Measurements from ENCODE around the gene CREB5. TPM values are rescaled to one million over a fixed set of nuclear protein-coding genes. Genes with fewer than 3 reads are reported as not detected.

Gene CREB5
- total RNA-seq, 1 experiment from 2014 or later, result 2.1 TPM

DNA sequence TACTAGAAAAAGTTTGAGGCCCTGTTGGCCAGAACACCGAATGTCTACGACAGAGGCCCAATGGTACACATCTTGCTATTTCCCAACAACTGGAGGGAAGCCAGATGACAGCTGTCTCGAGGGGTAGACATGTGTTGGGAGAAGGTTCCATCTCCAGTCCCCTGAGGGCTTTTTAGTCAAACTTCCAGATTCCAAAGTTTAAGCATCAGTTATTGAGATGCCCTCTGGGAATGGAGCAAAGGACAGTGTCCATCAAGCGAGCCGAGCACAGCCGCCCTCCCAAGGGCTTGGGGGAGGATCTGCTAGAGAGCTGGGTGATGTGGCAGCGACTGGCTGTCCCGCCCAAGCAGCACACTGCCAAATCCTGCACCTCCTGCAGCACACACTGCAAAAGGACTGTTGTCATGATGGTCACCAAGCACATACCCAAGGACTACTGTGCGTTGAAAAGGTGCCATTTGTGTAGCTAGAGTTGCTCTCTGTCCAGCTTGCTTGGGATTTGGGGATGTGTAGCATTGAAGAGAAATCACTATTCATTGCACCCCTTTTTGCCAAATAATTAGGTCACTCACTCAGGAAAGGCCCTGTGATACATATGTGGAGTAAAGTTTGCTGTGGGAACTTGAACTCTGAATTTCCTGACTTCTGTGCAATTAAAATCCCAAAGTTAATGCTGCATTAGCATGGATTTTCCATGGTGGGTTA, 381.2 kb downstream of the CREB5 start:
- no peaks in the 10 kb centered on the region for H3K79me2 ChIP-seq (ENCODE audit: low read depth)
- no peak overlapping the region for H2AFZ ChIP-seq
- BruUV-seq (replicated peaks), result no TSS peak
- H4K20me1 ChIP-seq (ENCODE audit: insufficient read depth), result no peaks in the 10 kb centered on the region
- no peak for DNase-seq
- H3K4me3 ChIP-seq, result no peak overlapping the region
- intact Hi-C loops (cut with micrococcal nuclease; ENCODE audit: unreplicated experiment), result no loop called here
- H3K27ac ChIP-seq, result no peak overlapping the region
- no peaks in the 10 kb centered on the region for H3K4me1 ChIP-seq (replicated peaks; ENCODE audit: insufficient read depth)
- ChIA-PET CTCF (no interaction called here), POLR2A (ENCODE audit: unreplicated experiment) (no interaction called here)
- TF ChIP-seq EZH2 (IDR thresholded peaks at IDR 0.05; ENCODE audit: low read depth), result no peak
- TF ChIP-seq, protein P1, sequence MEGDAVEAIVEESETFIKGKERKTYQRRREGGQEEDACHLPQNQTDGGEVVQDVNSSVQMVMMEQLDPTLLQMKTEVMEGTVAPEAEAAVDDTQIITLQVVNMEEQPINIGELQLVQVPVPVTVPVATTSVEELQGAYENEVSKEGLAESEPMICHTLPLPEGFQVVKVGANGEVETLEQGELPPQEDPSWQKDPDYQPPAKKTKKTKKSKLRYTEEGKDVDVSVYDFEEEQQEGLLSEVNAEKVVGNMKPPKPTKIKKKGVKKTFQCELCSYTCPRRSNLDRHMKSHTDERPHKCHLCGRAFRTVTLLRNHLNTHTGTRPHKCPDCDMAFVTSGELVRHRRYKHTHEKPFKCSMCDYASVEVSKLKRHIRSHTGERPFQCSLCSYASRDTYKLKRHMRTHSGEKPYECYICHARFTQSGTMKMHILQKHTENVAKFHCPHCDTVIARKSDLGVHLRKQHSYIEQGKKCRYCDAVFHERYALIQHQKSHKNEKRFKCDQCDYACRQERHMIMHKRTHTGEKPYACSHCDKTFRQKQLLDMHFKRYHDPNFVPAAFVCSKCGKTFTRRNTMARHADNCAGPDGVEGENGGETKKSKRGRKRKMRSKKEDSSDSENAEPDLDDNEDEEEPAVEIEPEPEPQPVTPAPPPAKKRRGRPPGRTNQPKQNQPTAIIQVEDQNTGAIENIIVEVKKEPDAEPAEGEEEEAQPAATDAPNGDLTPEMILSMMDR (conservative IDR thresholded peaks at IDR 0.05), result no peak
- no peaks in the 10 kb centered on the region for H3K27me3 ChIP-seq (ENCODE audit: insufficient read depth, low read depth)
- H3F3A ChIP-seq (ENCODE audit: insufficient read depth, low read depth), result no peaks in the 10 kb centered on the region
- no peaks in the 10 kb centered on the region for H3K9me2 ChIP-seq (ENCODE audit: insufficient read depth)
- H3K9me3 ChIP-seq (ENCODE audit: insufficient read depth, low read depth), result no peaks in the 10 kb centered on the region
- no peaks in the 10 kb centered on the region for H3K36me3 ChIP-seq (ENCODE audit: low read depth)
- no peak overlapping the region for H3K4me2 ChIP-seq

DNA sequence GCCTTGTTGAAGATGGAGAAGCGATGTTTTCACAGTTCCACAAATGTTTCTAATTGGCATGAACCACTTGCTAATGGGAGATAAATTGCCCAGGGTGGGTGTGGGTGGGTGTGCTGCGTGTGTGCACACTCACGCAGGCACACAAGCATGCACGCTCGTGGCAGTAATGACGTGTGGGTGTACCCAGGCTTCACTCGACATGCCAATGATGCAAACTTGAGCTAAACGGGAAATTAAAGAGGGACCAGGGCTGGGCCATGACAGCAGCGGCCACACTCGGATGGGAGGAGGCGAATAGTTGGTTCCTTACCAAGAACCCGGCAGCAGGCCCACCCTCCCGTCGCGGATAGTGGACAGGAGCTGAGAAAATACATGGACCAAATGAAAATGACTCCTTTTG, 386.0 kb downstream of the CREB5 start:
- Histone ChIP-seq H2AFZ (no peak overlapping the region), H3K36me3 (ENCODE audit: low read depth) (no peaks in the 10 kb centered on the region), H3K9me3 (ENCODE audit: insufficient read depth, low read depth) (no peaks in the 10 kb centered on the region), H4K20me1 (ENCODE audit: insufficient read depth) (no peaks in the 10 kb centered on the region), H3K27me3 (ENCODE audit: insufficient read depth, low read depth) (no peaks in the 10 kb centered on the region), H3K27ac (no peak overlapping the region), H3K4me3 (no peak overlapping the region), H3F3A (ENCODE audit: insufficient read depth, low read depth) (no peaks in the 10 kb centered on the region), H3K79me2 (ENCODE audit: low read depth) (no peaks in the 10 kb centered on the region), H3K4me1 (replicated peaks; ENCODE audit: insufficient read depth) (no peaks in the 10 kb centered on the region), H3K9me2 (ENCODE audit: insufficient read depth) (no peaks in the 10 kb centered on the region; the same call in 1 of the 2 replicates), H3K4me2 (no peak overlapping the region)
- no peak for DNase-seq
- CTCF ChIA-PET, result no interaction called here
- TF ChIP-seq, protein P1 (conservative IDR thresholded peaks at IDR 0.05), result no peak
- TF ChIP-seq EZH2 (IDR thresholded peaks at IDR 0.05; ENCODE audit: low read depth), result no peak
- intact Hi-C loops (cut with micrococcal nuclease; ENCODE audit: unreplicated experiment), result no loop called here
- POLR2A ChIA-PET (ENCODE audit: unreplicated experiment), result no interaction called here
- no TSS peak for BruUV-seq (replicated peaks)

DNA sequence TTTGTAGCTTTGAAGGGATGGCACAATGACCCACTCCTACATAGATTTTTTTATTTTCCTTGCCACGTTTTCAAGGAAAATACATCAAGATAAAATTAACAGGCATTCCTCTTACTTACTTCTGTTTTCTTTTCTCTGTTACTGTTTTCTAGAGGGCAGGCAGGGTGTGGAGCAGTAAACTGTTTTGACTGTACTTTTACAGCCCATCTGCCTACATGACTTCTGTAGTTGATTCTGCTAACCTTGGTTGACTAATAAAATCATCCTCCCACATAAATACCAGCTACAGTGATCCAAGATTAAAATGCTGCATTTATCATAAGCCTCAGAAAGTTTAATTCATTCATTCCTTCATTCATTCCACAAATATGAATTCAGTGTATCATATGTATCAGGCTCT, 387.3 kb downstream of the CREB5 start:
- no peak overlapping the region for H3K27ac ChIP-seq
- no peaks in the 10 kb centered on the region for H3K27me3 ChIP-seq (ENCODE audit: insufficient read depth, low read depth)
- TF ChIP-seq EZH2 (IDR thresholded peaks at IDR 0.05; ENCODE audit: low read depth), result no peak
- TF ChIP-seq, protein P1 (conservative IDR thresholded peaks at IDR 0.05), result no peak
- DNase-seq, result no peak
- no peaks in the 10 kb centered on the region for H3K79me2 ChIP-seq (ENCODE audit: low read depth)
- H3K4me1 ChIP-seq (replicated peaks; ENCODE audit: insufficient read depth), result no peaks in the 10 kb centered on the region
- no peaks in the 10 kb centered on the region for H3K9me3 ChIP-seq (ENCODE audit: insufficient read depth, low read depth)
- H3K9me2 ChIP-seq (ENCODE audit: insufficient read depth), result no peaks in the 10 kb centered on the region; the same call in 1 of the 2 replicates
- no peaks in the 10 kb centered on the region for H3K36me3 ChIP-seq (ENCODE audit: low read depth)
- no peak overlapping the region for H3K4me2 ChIP-seq
- BruUV-seq (replicated peaks), result no TSS peak
- no peaks in the 10 kb centered on the region for H4K20me1 ChIP-seq (ENCODE audit: insufficient read depth)
- H2AFZ ChIP-seq, result no peak overlapping the region
- intact Hi-C loops (cut with micrococcal nuclease; ENCODE audit: unreplicated experiment), result no loop called here
- ChIA-PET CTCF (no interaction called here), POLR2A (ENCODE audit: unreplicated experiment) (no interaction called here)
- H3F3A ChIP-seq (ENCODE audit: insufficient read depth, low read depth), result no peaks in the 10 kb centered on the region
- H3K4me3 ChIP-seq, result no peak overlapping the region
